Measurements from ENCODE around the gene NID2.

The NID2 gene, protein sequence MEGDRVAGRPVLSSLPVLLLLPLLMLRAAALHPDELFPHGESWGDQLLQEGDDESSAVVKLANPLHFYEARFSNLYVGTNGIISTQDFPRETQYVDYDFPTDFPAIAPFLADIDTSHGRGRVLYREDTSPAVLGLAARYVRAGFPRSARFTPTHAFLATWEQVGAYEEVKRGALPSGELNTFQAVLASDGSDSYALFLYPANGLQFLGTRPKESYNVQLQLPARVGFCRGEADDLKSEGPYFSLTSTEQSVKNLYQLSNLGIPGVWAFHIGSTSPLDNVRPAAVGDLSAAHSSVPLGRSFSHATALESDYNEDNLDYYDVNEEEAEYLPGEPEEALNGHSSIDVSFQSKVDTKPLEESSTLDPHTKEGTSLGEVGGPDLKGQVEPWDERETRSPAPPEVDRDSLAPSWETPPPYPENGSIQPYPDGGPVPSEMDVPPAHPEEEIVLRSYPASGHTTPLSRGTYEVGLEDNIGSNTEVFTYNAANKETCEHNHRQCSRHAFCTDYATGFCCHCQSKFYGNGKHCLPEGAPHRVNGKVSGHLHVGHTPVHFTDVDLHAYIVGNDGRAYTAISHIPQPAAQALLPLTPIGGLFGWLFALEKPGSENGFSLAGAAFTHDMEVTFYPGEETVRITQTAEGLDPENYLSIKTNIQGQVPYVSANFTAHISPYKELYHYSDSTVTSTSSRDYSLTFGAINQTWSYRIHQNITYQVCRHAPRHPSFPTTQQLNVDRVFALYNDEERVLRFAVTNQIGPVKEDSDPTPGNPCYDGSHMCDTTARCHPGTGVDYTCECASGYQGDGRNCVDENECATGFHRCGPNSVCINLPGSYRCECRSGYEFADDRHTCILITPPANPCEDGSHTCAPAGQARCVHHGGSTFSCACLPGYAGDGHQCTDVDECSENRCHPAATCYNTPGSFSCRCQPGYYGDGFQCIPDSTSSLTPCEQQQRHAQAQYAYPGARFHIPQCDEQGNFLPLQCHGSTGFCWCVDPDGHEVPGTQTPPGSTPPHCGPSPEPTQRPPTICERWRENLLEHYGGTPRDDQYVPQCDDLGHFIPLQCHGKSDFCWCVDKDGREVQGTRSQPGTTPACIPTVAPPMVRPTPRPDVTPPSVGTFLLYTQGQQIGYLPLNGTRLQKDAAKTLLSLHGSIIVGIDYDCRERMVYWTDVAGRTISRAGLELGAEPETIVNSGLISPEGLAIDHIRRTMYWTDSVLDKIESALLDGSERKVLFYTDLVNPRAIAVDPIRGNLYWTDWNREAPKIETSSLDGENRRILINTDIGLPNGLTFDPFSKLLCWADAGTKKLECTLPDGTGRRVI (N-terminal part only)

GRCh38 chr14:52068615-52069306 is at the start of gene NID2:
Gene NID2 (minus strand): TSS chr14:52069059. CDS start chr14:52068994, 65 bp downstream.
- DNase-seq: peak; percentile 73

DNA sequence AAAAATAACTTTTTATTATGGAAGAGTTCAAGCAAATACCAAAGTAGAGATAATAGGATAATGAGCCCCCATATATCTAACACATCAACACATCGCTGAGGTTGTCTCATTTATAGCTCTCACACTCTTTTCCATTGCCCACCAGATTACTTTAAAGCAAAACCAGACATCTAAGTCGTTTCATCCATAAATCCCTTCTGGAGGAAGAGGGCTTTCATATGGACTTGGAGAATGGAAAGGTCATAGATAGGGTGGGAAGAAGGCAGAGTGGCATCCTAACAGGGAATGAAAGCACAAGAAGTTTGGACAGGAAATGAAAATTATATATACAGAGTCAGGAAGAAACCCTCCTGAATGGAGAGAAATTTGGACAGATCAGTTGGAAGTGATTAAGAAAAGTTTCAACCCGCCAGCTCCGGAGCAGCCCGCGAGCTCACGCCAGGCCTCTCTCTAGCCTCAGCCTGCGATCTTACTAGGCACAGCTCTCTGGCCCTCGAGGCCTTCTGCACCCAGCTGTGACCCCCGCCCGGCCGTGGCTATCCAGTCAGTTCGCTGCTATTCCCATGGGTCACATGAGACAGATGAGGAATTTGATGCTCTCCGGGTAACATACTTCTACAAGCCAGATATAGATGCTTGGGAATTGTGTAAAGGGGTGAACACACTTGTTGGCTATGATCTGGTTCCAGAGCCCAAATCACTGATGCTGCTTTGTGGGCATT is 48.4 kb upstream of the NID2 start:
- no peak for DNase-seq

GRCh38 chr14:52115286-52115685 is 46.4 kb upstream of the NID2 start:
- no peak for DNase-seq

DNA sequence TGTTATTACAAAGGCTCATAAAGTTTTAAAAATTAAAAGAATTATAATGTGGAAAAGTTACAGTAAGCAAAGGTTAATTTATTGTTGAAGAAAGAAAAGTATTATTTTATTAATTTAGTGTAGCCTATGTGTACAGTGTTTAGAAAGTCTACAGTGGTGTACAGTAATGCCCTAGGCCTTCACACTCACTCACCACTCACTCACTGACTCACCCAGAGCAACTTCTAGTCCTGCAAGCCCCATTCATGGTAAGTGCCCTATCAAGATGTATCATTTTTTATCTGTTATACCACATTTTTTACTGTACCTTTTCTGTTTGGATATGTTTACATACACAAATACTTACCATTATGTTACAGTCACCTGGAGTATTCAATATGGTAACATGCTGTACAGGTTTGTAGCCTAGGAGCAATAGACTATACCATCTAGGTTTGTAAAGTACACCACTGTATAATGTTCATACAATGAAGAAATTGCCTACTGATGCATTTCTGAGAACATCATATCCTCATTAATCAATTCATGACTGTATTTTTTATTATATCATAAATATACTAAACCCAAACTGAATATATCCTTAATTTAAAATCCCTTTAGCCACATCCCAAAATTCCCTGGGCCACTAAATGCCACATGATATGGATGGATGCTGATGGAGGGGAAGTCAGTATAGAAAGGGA is 43.6 kb upstream of the NID2 start:
- no peak for DNase-seq

- DNase-seq: no peak
Observed at GRCh38 chr14:52111583-52111982, 42.7 kb upstream of the NID2 start.

- no peak for DNase-seq
Observed at GRCh38 chr14:52110441-52111086, 41.7 kb upstream of the NID2 start.

DNA sequence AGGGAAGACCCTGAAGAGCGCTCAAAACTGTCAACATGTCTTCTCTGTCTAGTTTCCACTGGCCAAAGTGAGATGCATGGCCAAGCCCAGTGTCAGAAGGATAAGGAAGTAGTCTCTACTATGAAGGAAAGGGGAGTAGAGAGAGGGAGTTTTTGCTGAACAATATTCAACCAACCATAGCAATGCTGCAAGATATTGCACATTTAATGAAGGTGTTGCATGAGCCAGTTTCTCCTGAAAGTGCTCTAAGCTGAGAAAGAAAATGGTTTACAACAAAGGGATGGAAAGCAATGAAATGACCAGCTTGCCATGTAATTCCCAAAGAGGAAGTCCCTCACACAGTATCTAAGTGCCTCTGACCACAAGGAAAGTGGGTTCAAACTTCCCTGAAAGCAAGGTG is 40.0 kb upstream of the NID2 start:
- no peak for DNase-seq

DNA sequence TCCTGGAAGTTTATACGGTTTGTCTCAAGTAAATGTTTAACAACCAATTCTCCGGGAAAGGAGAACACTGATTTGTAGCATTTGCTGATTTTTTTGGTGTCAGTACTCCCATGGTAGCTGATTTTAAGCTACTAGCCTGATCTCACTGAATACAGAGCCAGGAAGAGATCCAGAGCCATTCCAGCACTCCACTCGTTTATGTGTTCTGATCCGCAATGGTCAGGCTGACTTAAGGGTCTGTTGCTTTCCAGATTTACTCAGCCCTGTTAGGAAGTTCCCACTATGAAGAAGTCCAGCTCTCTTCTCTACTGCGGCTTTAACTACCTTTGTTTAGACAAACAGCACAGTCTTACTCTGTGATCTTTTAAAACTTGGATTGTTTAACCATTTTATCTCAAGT is 38.0 kb upstream of the NID2 start:
- DNase-seq: no peak

GRCh38 chr14:52103416-52103815 is 34.6 kb upstream of the NID2 start:
- no peak for DNase-seq

- no peak for DNase-seq
Observed at GRCh38 chr14:52095794-52096193, 26.9 kb upstream of the NID2 start.

DNA sequence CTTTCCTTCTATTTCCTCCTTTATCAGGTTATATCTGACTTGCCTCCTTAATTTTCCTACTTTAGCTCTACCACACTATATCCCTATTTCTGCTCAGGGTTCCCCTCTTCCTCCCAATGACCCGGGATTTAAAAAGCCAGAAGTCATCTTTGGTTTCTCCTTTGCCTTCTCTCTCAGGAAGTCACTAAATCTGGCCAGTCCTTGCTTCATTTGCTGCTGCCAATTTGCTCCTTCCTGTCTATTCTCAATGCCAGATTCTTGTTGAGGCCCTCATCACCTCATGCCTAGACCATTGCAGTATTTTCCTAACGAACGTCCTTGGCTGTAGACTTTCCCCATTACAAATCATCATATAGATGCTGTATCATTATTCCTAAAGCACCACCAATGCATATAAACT is 26.5 kb upstream of the NID2 start:
- no peak for DNase-seq

DNA sequence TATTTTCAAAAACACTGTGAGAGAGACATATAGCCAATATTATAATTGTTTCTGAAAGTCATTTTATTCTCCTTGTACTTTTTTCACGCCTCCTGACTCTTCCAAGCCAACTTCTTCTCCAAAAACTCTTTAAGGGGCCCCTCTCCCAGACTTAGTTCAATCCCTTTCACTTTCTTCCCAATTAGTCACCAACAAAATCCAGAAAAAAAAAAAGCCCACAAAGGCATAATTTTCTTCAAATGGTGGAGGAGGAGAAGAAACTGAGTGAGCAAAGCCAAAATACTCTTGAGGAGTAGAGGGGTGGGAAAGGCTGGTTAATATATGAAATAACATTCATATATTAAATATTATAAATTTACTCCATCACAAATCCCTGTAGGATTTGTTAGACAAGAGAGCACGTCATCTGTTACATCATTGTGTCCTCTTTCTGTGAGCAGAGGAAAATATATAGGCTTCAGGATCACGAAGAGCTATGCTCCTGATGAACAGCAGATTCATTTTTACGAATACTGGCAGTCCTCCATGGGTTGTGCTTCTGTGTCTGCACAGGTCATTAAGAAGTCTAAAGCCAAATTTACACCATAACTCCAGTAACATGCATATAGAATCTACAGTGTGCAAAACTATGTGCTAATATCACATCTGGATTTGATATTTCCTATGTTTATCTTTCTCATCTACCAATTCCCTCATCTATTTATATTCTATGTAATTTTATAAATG is 25.9 kb upstream of the NID2 start:
- DNase-seq: no peak

GRCh38 chr14:52091928-52092327 is 23.1 kb upstream of the NID2 start:
- DNase-seq: no peak

- DNase-seq: no peak
Observed at GRCh38 chr14:52090936-52091335, 22.1 kb upstream of the NID2 start.

GRCh38 chr14:52089218-52089617 is 20.4 kb upstream of the NID2 start:
- DNase-seq: no peak

DNA sequence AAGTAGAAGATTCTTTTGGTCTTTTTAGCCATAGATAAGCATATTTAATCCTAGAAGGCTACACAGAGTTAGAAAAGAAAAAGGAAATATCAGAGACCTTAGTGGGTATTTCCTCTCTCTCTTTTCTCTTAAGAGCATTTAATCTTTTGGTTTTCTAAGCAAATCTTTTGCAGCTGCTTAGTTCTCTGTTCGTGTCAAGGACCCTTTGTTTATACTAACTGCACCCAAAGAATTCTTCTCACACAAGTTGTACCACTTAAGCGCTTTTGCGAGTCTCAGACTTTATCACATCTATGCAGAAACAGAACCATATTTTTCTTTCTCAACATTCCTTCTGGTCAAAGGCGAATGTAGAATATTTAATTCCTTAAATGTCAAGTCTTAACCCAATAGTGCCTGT is 17.9 kb upstream of the NID2 start:
- DNase-seq: no peak

DNA sequence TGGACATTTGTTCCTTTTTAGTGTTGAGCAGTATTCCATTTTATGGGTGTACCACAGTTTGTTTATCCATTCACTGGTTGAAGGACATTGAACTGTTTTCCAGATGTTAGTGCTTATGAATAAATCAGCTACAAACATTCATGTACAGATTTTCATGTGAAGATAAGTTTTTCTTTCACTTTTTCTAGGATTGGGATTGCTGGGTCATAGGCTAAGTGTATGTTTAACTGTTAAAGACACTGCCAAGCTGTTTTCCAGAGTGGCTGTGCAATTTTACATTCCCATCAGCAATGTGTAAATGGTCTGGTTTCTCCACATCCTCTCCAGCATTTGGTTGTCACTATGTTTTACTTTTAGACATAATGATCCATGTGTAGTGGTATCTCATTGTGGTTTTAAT is 14.0 kb upstream of the NID2 start:
- no peak for DNase-seq

DNA sequence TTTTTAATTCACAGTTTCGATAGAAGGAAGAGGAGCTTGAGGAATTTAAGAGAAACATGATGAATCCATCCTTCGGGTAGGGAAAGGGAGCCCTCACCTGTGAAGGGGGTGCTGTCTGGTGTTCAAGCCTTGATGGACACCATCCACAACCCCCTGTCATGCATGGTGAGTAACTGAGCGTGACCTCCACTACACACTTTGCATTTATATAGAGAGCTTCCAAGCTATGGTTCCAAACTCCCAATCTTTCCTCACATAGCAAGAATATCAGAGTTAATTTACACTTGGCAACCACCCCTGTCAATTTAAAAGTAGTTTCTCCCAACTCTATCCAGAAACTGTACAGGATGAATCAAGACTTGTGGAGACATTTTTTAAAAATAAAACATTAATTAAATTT is 13.1 kb upstream of the NID2 start:
- no peak for DNase-seq

DNA sequence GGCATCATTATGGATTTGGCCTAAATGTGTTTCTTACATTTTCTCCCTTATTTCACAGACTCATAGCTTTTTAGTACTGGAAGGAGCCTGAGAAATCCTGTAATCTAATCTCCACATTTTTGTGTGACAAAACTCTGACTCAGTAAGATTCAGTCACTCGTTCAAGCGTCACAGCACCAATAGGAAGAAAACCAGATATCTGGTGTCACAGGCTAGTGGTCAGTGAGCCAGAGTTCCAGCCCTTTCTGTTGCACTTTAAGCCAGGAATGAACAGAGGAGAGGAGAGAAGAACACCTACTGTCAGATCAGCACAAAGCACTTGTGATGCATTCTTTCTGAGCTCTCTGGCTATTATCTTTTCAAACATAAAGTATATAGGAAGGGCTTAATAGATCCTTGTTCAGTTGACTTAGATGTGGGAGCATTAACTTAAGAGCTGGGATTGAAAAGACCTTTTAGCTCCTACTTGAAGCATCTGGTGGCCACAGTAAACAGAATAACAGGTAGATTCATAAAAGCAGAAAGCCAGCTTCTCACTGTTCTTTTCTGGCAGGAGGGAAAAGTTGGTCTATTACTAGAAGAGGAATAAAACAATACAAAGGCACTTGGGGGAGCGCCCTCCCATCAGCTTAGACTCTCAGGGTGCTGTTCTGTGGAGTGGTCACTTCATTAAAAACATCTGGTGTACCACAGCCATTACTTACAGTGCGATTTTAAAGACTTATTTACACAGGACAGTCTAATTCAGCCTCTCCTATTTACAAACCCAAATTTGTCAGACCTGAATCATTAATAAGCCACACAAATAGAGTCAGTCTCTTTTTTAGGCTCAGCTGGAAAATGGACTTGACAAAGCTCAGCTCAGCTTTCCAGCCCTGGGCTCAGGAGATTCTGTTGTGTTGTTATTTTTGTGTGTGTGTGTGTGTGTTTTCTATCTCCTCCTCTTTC is 12.2 kb upstream of the NID2 start:
- no peak for DNase-seq
